ENCODE results near the gene MORF4L1. TPM values are rescaled to one million over a fixed set of nuclear protein-coding genes. Genes with fewer than 3 reads are reported as not detected.

The MORF4L1 gene
- total RNA-seq, 2 experiments from 2014 or later, result 463 to 496 TPM

DNA sequence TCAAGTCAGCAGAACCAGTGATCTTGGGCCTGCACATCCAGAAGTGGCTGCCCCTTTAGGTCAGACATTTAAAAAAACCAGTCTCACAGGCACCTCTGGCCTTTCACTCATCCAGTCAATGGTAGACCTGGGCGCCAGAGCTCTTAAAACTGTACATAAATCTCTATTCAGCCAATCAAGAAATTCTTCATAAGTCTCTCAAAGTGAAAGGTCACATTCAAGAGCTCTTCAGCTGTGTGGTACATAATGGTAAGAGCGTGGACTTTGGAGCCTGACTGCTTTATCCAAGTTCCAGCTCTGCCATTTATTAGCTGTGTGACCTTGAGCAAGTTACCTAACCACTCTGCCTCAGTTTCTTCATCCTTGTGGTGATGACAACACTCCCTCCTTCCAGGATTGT lies 22.3 kb upstream of the MORF4L1 start:
- Histone ChIP-seq H3K27me3 (ENCODE audit: control insufficient read depth in 1 of 2, insufficient read depth in 2 of 2, low read length in 2 of 2) (peaks cover 0 to 2% of the 10 kb centered on the region in 2 experiments), H3K4me1 (ENCODE audit: insufficient read depth, low read length) (no peaks in the 10 kb centered on the region), H3K9me3 (ENCODE audit: control insufficient read depth in 1 of 2, insufficient read depth in 1 of 2, low read length in 2 of 2) (no peaks in the 10 kb centered on the region), H3K36me3 (ENCODE audit: insufficient read depth, low read length) (no peaks in the 10 kb centered on the region), H3K4me3 (ENCODE audit: low read length) (no peak overlapping the region), H3K27ac (ENCODE audit: low read depth in 1 of 2, low read length in 2 of 2) (no peak overlapping the region)
- ATAC-seq (ENCODE audit: poor library complexity) (no peak), DNase-seq (no peak)
- ChIA-PET CTCF (no interaction called here), POLR2A (no interaction called here)
- H3K27me3 Mint-ChIP-seq, result no peaks in the 10 kb centered on the region
- TF ChIP-seq, protein P1, sequence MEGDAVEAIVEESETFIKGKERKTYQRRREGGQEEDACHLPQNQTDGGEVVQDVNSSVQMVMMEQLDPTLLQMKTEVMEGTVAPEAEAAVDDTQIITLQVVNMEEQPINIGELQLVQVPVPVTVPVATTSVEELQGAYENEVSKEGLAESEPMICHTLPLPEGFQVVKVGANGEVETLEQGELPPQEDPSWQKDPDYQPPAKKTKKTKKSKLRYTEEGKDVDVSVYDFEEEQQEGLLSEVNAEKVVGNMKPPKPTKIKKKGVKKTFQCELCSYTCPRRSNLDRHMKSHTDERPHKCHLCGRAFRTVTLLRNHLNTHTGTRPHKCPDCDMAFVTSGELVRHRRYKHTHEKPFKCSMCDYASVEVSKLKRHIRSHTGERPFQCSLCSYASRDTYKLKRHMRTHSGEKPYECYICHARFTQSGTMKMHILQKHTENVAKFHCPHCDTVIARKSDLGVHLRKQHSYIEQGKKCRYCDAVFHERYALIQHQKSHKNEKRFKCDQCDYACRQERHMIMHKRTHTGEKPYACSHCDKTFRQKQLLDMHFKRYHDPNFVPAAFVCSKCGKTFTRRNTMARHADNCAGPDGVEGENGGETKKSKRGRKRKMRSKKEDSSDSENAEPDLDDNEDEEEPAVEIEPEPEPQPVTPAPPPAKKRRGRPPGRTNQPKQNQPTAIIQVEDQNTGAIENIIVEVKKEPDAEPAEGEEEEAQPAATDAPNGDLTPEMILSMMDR (IDR thresholded peaks at IDR 0.05), result no peak
- intact Hi-C loops (cut with DNase I, micrococcal nuclease), result no loop called here
- H3K4me1 Mint-ChIP-seq (ENCODE audit: low read depth), result no peaks in the 10 kb centered on the region
- no peaks in the 10 kb centered on the region for H3K9me3 Mint-ChIP-seq
- no peak overlapping the region for H3K4me3 Mint-ChIP-seq
- H3K27ac Mint-ChIP-seq, result no peak overlapping the region
- no peaks in the 10 kb centered on the region for H3K36me3 Mint-ChIP-seq (ENCODE audit: low read depth)

DNA sequence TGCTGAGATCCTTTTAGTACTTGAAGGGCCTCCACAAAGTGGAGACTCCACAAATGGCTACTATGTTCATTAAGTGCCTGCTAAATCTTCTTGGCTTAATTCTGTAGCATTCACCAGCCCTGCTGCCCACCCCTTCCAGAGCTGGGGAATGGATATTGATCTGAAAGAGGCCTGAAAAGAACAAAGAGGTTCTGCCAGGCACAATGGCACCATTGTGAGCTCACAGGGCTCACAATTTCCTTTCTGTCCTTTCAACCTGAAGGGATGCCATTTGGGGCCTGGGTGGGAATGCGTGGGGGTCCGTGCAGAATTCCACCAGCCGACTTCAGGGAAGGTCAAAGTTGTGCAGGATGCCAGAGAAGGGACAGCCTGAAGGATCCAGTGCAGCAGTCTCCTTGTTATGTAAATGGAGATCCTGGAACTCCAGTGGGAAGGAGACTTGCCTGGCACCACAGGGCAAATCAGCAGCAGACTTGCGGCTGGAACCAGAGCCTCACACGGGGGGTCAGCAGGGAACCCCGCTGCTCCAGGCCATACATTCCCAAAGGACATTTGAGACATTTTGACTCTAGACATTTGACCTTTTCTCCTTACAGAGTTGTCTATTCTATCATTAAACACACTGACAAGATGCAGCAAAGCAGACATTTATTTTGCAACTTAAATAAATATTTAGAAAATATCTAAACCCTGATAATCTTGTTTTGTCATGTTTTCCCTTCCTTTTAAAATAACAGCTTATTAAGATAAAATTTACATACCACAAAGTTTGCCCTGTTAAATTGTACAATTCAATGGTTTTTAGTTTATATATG lies 21.5 kb upstream of the MORF4L1 start:
- H3K9me3 ChIP-seq (ENCODE audit: control insufficient read depth in 1 of 2, insufficient read depth in 1 of 2, low read length in 2 of 2), result no peaks in the 10 kb centered on the region
- no peaks in the 10 kb centered on the region for H3K36me3 Mint-ChIP-seq (ENCODE audit: low read depth)
- no peaks in the 10 kb centered on the region for H3K4me1 ChIP-seq (ENCODE audit: insufficient read depth, low read length)
- no peak overlapping the region for H3K4me3 Mint-ChIP-seq
- no peak for DNase-seq
- H3K36me3 ChIP-seq (ENCODE audit: insufficient read depth, low read length), result no peaks in the 10 kb centered on the region
- H3K27ac ChIP-seq (ENCODE audit: low read depth in 1 of 2, low read length in 2 of 2), result no peak overlapping the region
- ChIA-PET POLR2A (no interaction called here), CTCF (no interaction called here)
- no peaks in the 10 kb centered on the region for H3K27me3 Mint-ChIP-seq
- ATAC-seq (ENCODE audit: poor library complexity), result no peak
- H3K27me3 ChIP-seq (ENCODE audit: control insufficient read depth in 1 of 2, insufficient read depth in 2 of 2, low read length in 2 of 2), result peaks cover 0 to 2% of the 10 kb centered on the region in 2 experiments
- H3K4me1 Mint-ChIP-seq (ENCODE audit: low read depth), result no peaks in the 10 kb centered on the region
- TF ChIP-seq, protein P1 (IDR thresholded peaks at IDR 0.05), result no peak
- no peak overlapping the region for H3K4me3 ChIP-seq (ENCODE audit: low read length)
- H3K27ac Mint-ChIP-seq, result no peak overlapping the region
- no peaks in the 10 kb centered on the region for H3K9me3 Mint-ChIP-seq
- intact Hi-C loops (cut with DNase I, micrococcal nuclease), result no loop called here

DNA sequence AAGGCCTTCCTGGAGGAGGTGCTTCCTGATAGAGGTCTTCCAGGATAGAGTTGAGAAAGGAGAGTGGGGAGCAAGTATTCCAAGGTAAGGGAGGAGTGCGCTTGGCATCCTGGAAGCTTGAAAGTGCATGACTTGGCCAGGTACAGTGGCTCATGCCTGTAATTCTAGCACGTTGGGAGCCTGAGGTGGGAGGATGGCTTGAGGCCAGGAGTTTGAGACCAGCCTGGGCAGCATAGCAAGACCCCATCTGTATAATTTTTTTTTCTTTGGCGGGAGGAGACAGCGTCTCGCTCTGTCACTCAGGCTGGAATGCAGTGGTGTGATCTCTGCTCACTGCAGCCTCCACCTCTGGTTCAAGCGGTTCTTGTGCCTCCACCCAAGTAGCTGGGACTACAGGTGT lies 19.2 kb upstream of the MORF4L1 start:
- no peak overlapping the region for H3K4me3 Mint-ChIP-seq
- H3K27ac ChIP-seq (ENCODE audit: low read depth in 1 of 2, low read length in 2 of 2), result no peak overlapping the region
- no peaks in the 10 kb centered on the region for H3K4me1 ChIP-seq (ENCODE audit: insufficient read depth, low read length)
- no peak overlapping the region for H3K4me3 ChIP-seq (ENCODE audit: low read length)
- ChIA-PET POLR2A (no interaction called here), CTCF (no interaction called here)
- intact Hi-C loops (cut with DNase I, micrococcal nuclease), result no loop called here
- no peak for DNase-seq
- H3K9me3 Mint-ChIP-seq, result no peaks in the 10 kb centered on the region
- no peak overlapping the region for H3K27ac Mint-ChIP-seq
- no peaks in the 10 kb centered on the region for H3K27me3 Mint-ChIP-seq
- TF ChIP-seq, protein P1 (IDR thresholded peaks at IDR 0.05), result no peak
- H3K9me3 ChIP-seq (ENCODE audit: control insufficient read depth in 1 of 2, insufficient read depth in 1 of 2, low read length in 2 of 2), result no peaks in the 10 kb centered on the region
- no peaks in the 10 kb centered on the region for H3K36me3 Mint-ChIP-seq (ENCODE audit: low read depth)
- no peaks in the 10 kb centered on the region for H3K36me3 ChIP-seq (ENCODE audit: insufficient read depth, low read length)
- ATAC-seq (ENCODE audit: poor library complexity), result no peak
- H3K27me3 ChIP-seq (ENCODE audit: control insufficient read depth in 1 of 2, insufficient read depth in 2 of 2, low read length in 2 of 2), result peaks cover 0 to 2% of the 10 kb centered on the region in 2 experiments
- no peaks in the 10 kb centered on the region for H3K4me1 Mint-ChIP-seq (ENCODE audit: low read depth)
